GM12878 (cell line): ENCODE results near the gene ZDHHC5. TPM values are rescaled to one million over a fixed set of nuclear protein-coding genes. Genes with fewer than 3 reads are reported as not detected.
A peak's percentile ranks its signal among the peaks of the same experiment; 100 is the strongest.

Source experiments
- BMI1 ChIP-seq: fragments of 450-650 bp; IDR thresholded peaks from 2 replicates; pipeline ENCODE4 v1.6.1; 2016; ENCODE audit warnings: mild to moderate bottlenecking, moderate library complexity, borderline replicate concordance
- BRCA1 ChIP-seq: IDR thresholded peaks from 2 replicates; pipeline ENCODE4 v1.6.1; 2011; ENCODE audit warnings: low read depth, low read length, improper control_type of control experiment
- CBX3 ChIP-seq: fragments of 200-600 bp; sonication (generic); IDR thresholded peaks from 2 replicates; pipeline ENCODE4 v1.6.1; 2016; ENCODE audit warnings: low read depth, borderline replicate concordance
- FOXM1 ChIP-seq: IDR thresholded peaks from 2 replicates; pipeline ENCODE4 v1.6.1; 2012; ENCODE audit warnings: low read depth, mild to moderate bottlenecking, inconsistent platforms, low read length, moderate library complexity
- HDGF ChIP-seq: fragments of 450-650 bp; IDR thresholded peaks from 2 replicates; pipeline ENCODE4 v1.6.1; 2016; ENCODE audit warnings: antibody characterized with exemption
- HSF1 ChIP-seq: fragments of 150-350 bp; IDR thresholded peaks from 2 replicates; pipeline ENCODE4 v1.6.1; 2014; ENCODE audit warnings: mild to moderate bottlenecking, low read depth, low read length
- JUNB ChIP-seq: IDR thresholded peaks from 2 replicates; pipeline ENCODE4 v1.6.1; 2016; ENCODE audit warnings: antibody characterized with exemption, mild to moderate bottlenecking
- RBBP5 ChIP-seq: fragments of 200-600 bp; sonication (generic); conservative IDR thresholded peaks from 2 replicates; pipeline ENCODE4 v1.6.1; 2016
- SMAD5 ChIP-seq: IDR thresholded peaks from 2 replicates; pipeline ENCODE4 v1.6.1; 2016; ENCODE audit warnings: antibody characterized with exemption, low read depth
- SMC3 ChIP-seq: IDR thresholded peaks from 2 replicates; pipeline ENCODE4 v1.6.1; 2011; ENCODE audit warnings: low read length, improper control_type of control experiment, borderline replicate concordance
- SP1 ChIP-seq: IDR thresholded peaks from one replicate; pipeline ENCODE4 v1.6.1; 2011; ENCODE audit warnings: low read depth, low read length
- SREBF1 ChIP-seq: IDR thresholded peaks from 2 replicates; pipeline ENCODE4 v1.6.1; 2012; ENCODE audit warnings: mild to moderate bottlenecking, low read length
- STAT3 ChIP-seq: IDR thresholded peaks from 2 replicates; pipeline ENCODE4 v1.6.1; 2011; ENCODE audit warnings: low read depth, low read length, improper control_type of control experiment
- TAF1 ChIP-seq: IDR thresholded peaks from 2 replicates; pipeline ENCODE4 v1.6.1; 2011; ENCODE audit warnings: mild to moderate bottlenecking, low read depth, low read length, borderline replicate concordance
- TBL1XR1 ChIP-seq: IDR thresholded peaks from 2 replicates; pipeline ENCODE4 v1.6.1; 2012; ENCODE audit warnings: low read depth, low read length, improper control_type of control experiment
- ZNF592 ChIP-seq: fragments of 450-650 bp; IDR thresholded peaks from 2 replicates; pipeline ENCODE4 v1.6.1; 2017; ENCODE audit warnings: mild to moderate bottlenecking, moderate library complexity
- polyA plus RNA-seq, 11 experiments: library from polyadenylated mRNA; depleted of rRNA in 4 of 11; unstranded in 6 of 11; stranded (reverse) in 5 of 11; fragments of >200 nt; fragmentation: Nextera tagmentation in 4 of 11; fragmentation: Illumina TruSeq in 1 of 11; extraction: Ambion mirVana in 4 of 11; extraction: Trizol in 1 of 11; gene quantifications; 1 replicate in 1 of 11; 2 replicates in 10 of 11; pipeline versions ENCODE4 v1.2.1 to v1.2.3, GENCODE V29; 2011 to 2016; ENCODE audit warnings: inconsistent platforms in 2 of 11, missing spikeins in 2 of 11, low read depth in 1 of 11
- total RNA-seq, 4 experiments: library from RNA; depleted of rRNA in 3 of 4; stranded (reverse); fragments of >200 nt in 3 of 4; fragmentation: Illumina TruSeq in 1 of 4; extraction: Trizol in 1 of 4; gene quantifications; 2 replicates each; pipeline versions ENCODE4 v1.2.1 to v1.2.3, GENCODE V29; 2013 to 2021
- TF ChIP-seq, protein P1 (sequence below): fragments of 450-650 bp; IDR thresholded peaks from 2 replicates; pipeline ENCODE4 v1.6.1; 2017; ENCODE audit warnings: antibody characterized with exemption, mild to moderate bottlenecking, moderate library complexity
- TF ChIP-seq, protein P2 (sequence below): fragments of 450-650 bp; IDR thresholded peaks from 2 replicates; pipeline ENCODE4 v1.6.1; 2017; ENCODE audit warnings: borderline replicate concordance

ZDHHC5 gene
- total and polyA plus RNA-seq, 10 of the 15 experiments (the other 5 are each of a cell fraction or from before 2014, with no cell fraction given), result 3.9 to 61.3 (median 37.6) TPM

GRCh38 chr11:57667117-57667735 is 688 bp upstream of the ZDHHC5 start (continued):
- TF ChIP-seq ZNF592, result no peak
- TF ChIP-seq, protein P1, sequence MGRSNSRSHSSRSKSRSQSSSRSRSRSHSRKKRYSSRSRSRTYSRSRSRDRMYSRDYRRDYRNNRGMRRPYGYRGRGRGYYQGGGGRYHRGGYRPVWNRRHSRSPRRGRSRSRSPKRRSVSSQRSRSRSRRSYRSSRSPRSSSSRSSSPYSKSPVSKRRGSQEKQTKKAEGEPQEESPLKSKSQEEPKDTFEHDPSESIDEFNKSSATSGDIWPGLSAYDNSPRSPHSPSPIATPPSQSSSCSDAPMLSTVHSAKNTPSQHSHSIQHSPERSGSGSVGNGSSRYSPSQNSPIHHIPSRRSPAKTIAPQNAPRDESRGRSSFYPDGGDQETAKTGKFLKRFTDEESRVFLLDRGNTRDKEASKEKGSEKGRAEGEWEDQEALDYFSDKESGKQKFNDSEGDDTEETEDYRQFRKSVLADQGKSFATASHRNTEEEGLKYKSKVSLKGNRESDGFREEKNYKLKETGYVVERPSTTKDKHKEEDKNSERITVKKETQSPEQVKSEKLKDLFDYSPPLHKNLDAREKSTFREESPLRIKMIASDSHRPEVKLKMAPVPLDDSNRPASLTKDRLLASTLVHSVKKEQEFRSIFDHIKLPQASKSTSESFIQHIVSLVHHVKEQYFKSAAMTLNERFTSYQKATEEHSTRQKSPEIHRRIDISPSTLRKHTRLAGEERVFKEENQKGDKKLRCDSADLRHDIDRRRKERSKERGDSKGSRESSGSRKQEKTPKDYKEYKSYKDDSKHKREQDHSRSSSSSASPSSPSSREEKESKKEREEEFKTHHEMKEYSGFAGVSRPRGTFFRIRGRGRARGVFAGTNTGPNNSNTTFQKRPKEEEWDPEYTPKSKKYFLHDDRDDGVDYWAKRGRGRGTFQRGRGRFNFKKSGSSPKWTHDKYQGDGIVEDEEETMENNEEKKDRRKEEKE, result peak; percentile 93
- TF ChIP-seq, protein P2, sequence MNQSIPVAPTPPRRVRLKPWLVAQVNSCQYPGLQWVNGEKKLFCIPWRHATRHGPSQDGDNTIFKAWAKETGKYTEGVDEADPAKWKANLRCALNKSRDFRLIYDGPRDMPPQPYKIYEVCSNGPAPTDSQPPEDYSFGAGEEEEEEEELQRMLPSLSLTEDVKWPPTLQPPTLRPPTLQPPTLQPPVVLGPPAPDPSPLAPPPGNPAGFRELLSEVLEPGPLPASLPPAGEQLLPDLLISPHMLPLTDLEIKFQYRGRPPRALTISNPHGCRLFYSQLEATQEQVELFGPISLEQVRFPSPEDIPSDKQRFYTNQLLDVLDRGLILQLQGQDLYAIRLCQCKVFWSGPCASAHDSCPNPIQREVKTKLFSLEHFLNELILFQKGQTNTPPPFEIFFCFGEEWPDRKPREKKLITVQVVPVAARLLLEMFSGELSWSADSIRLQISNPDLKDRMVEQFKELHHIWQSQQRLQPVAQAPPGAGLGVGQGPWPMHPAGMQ, result no peak
- peak; percentile 96 for TF ChIP-seq SREBF1
- TF ChIP-seq HSF1, result no peak
- TF ChIP-seq BRCA1, result no peak
- no peak for TF ChIP-seq CBX3
- no peak for TF ChIP-seq JUNB
- no peak; the same call in 1 of the 2 replicates for TF ChIP-seq HDGF
- no peak for TF ChIP-seq SMC3
- peak; percentile 67; the same call in 1 of the 2 replicates for TF ChIP-seq TAF1
- TF ChIP-seq TBL1XR1, result 0 out of 2 replicates have a peak, but pooled peaks have one; percentile 17
- peak; percentile 91 for TF ChIP-seq SP1
- TF ChIP-seq FOXM1, result no peak
- 0 out of 2 replicates have a peak, but pooled peaks have one; percentile 39 for TF ChIP-seq SMAD5
- no peak for TF ChIP-seq BMI1
- no peak for TF ChIP-seq RBBP5
- TF ChIP-seq STAT3, result peak; percentile 79; the same call in 1 of the 2 replicates
